Tibial artery (tissue), 4 donors: ENCODE results near the gene GALNT2.

ENCODE experiments used
- DNase-seq, 2 donors: peaks; one replicate each; pipeline ENCODE4 v3.0.0-alpha.2; 2019
- H3K27ac ChIP-seq, 2 donors: fragments of 200-600 bp; sonication (generic) in 1 of 2; 1 replicate in 1 of 2; 2 replicates in 1 of 2; pipeline ENCODE4 v1.5.1; 2018 to 2019; ENCODE audit warnings: mild to moderate bottlenecking in 1 of 2
- H3K27me3 ChIP-seq, 2 donors: fragments of 200-600 bp; sonication (generic) in 1 of 2; one replicate each; pipeline versions ENCODE4 v1.5.1 to v1.6.0; 2016 to 2019
- H3K36me3 ChIP-seq, 3 donors: fragments of 200-600 bp; sonication (generic) in 2 of 3; one replicate each; pipeline ENCODE4 v1.5.1; 2016 to 2019; ENCODE audit warnings: mild to moderate bottlenecking in 2 of 3
- H3K4me1 ChIP-seq, 4 donors: fragments of 200-600 bp; sonication (generic) in 2 of 4; 1 replicate in 3 of 4; 2 replicates in 1 of 4; pipeline ENCODE4 v1.5.1; 2016 to 2019
- H3K4me3 ChIP-seq, 2 donors: fragments of 200-600 bp; sonication (generic) in 1 of 2; 1 replicate in 1 of 2; 2 replicates in 1 of 2; pipeline ENCODE4 v1.5.1; 2018 to 2019; ENCODE audit warnings: mild to moderate bottlenecking in 2 of 2
- H3K9me3 ChIP-seq, 3 donors: fragments of 200-600 bp; sonication (generic) in 1 of 3; one replicate each; pipeline ENCODE4 v1.5.1; 2016 to 2019
- intact Hi-C: fragments of 100-400 bp; cut with DNase I; formaldehyde crosslinking; loops from one replicate; pipeline ENCODE4 v1.15.0; 2023; ENCODE audit warnings: low total_unique reads
- TF ChIP-seq, protein P1 (sequence below), 2 experiments: fragments of 200-600 bp in 1 of 2; fragments of 450-650 bp in 1 of 2; IDR thresholded peaks; one replicate each; pipeline ENCODE4 v1.5.1; 2017 to 2019; ENCODE audit warnings: antibody characterized with exemption in 2 of 2, mild to moderate bottlenecking in 1 of 2, moderate library complexity in 1 of 2

GALNT2 gene

GRCh38 chr1:230131457-230131856 lies 64.4 kb downstream of the GALNT2 start:
- Histone ChIP-seq H3K9me3 (no peaks in the 10 kb centered on the region), H3K27me3 (no peaks in the 10 kb centered on the region), H3K4me1 (peaks cover 0 to 31% (median 10%) of the 10 kb centered on the region in 4 donors), H3K36me3 (no peaks in the 10 kb centered on the region), H3K27ac (no peak overlapping the region), H3K4me3 (no peak overlapping the region)
- DNase-seq = no peak
- intact Hi-C loops = no loop called here
- TF ChIP-seq, protein P1, sequence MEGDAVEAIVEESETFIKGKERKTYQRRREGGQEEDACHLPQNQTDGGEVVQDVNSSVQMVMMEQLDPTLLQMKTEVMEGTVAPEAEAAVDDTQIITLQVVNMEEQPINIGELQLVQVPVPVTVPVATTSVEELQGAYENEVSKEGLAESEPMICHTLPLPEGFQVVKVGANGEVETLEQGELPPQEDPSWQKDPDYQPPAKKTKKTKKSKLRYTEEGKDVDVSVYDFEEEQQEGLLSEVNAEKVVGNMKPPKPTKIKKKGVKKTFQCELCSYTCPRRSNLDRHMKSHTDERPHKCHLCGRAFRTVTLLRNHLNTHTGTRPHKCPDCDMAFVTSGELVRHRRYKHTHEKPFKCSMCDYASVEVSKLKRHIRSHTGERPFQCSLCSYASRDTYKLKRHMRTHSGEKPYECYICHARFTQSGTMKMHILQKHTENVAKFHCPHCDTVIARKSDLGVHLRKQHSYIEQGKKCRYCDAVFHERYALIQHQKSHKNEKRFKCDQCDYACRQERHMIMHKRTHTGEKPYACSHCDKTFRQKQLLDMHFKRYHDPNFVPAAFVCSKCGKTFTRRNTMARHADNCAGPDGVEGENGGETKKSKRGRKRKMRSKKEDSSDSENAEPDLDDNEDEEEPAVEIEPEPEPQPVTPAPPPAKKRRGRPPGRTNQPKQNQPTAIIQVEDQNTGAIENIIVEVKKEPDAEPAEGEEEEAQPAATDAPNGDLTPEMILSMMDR (IDR thresholded peaks at IDR 0.05) = no peak

DNA sequence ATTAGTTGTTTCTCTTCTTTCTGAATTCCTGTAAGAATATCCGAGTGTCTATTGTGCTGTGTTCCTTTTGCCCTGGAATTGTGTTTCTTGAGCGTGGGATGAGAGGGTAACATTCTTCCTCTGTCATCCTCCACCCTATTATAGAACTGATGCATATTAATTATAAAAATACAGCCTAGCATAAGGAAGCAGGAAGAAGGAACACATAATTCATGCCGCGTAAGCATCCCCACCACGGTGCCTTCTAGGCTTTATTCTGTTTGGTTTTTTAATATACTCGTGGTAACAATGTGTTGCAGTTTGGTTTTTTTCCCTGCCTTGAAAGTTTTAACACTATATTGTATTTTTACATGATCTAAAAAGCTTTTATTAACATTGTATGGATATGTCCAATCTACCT lies 65.7 kb downstream of the GALNT2 start:
- Histone ChIP-seq H3K9me3 (no peaks in the 10 kb centered on the region), H3K27ac (no peak overlapping the region), H3K4me1 (peaks cover 0 to 43% (median 20%) of the 10 kb centered on the region in 4 donors), H3K4me3 (no peak overlapping the region), H3K27me3 (no peaks in the 10 kb centered on the region), H3K36me3 (no peaks in the 10 kb centered on the region)
- intact Hi-C loops = no loop called here
- DNase-seq = no peak
- TF ChIP-seq, protein P1 (IDR thresholded peaks at IDR 0.05) = no peak

DNA sequence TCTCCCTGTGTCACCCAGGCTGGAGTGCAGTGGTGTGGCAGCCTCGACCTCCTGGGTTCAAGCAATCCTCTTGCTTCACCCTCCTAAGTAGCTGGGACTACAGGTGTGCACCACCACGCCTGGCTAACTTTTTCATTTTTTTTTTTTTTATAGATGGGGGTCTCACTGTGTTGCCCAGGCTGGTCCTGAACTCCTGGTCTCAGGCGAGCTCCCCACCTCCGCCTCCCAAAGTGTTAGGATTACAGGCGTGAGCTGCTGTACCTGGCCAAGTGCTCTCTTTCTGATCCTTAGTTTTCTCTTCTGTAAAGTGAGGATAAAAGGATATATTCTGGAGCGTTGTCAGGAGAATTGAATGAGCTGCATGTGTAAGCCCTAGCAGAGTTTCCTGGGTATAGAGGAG lies 68.7 kb downstream of the GALNT2 start:
- intact Hi-C loops = no loop called here
- H3K4me3 ChIP-seq = no peak overlapping the region
- H3K9me3 ChIP-seq = no peaks in the 10 kb centered on the region
- no peak overlapping the region for H3K27ac ChIP-seq
- H3K36me3 ChIP-seq = no peaks in the 10 kb centered on the region
- no peak for DNase-seq
- H3K27me3 ChIP-seq = no peaks in the 10 kb centered on the region
- TF ChIP-seq, protein P1 (IDR thresholded peaks at IDR 0.05) = no peak
- H3K4me1 ChIP-seq = peaks cover 0 to 54% (median 20%) of the 10 kb centered on the region in 4 donors

DNA sequence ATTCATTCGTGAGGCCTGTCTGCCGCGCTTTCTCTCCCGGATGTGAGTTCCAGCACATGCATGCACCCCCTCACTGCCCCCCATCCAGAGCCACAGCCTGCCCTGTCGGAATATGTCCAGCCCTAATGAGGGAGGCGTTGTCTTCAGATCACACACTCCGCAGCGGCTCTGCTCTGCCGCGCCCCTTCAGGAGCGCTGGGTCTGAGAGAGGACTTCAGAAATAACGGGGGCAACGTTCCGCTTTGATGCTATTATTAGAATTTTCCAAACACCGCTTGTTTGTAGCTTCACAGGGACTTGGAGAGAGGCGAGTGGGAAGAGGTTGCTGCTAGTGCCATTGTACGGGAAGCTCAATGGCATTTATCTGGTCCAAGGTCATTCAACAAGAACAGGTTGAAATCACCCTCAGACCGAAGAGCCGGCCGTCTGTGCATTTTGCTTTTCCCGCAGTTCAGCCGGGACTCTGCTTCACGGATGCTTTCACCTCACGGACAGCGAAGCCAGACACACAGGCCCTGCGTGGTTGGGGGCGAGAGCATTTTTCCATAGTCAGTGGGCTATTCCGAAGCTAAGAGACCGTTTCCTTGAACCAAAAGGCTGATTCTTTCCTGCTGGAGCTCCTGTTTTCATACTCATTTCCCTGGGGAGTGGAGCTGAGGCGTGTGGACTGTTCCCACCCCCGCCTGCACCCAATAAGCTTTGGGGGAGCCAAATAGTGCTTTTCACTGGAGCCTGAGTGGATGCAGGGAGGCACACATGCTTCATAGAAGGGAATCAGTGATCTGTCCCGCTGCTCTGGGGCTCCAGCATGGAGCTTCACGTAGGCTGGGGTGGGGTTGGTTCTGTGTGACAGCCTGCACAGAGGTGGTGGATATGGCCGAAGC lies 69.7 kb downstream of the GALNT2 start:
- TF ChIP-seq, protein P1 (IDR thresholded peaks at IDR 0.05) = no peak
- Histone ChIP-seq H3K4me1 (peaks cover 0 to 60% (median 22%) of the 10 kb centered on the region in 4 donors), H3K27ac (peak overlapping the region; percentile 4 to 28), H3K36me3 (no peaks in the 10 kb centered on the region), H3K27me3 (no peaks in the 10 kb centered on the region), H3K9me3 (no peaks in the 10 kb centered on the region), H3K4me3 (peak overlapping the region; percentile 28 to 29)
- DNase-seq = no peak
- intact Hi-C loops = no loop called here

DNA sequence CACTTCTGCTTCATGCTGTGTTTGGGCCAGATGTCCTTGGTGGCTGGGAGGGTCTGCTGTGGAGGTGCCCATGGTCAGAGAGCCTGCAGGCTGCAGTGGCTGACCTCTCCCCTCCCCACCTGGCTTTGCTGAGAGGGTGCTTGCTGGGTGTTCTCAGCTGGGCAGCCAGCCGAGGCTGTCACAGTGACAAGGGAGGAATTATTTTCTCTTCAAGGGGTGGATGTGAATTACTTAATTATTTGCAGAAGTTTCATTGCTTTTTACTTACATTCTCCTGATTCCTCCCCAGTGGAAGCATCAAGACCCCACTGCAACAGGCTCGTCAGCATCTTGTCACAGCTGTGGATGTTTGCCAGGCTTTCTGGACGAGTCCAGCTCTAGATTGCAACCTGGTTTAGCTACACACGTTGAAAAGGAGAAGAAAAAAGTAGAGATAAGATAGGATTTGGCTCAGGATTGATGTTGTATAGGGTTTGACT lies 70.3 kb downstream of the GALNT2 start:
- TF ChIP-seq, protein P1 (IDR thresholded peaks at IDR 0.05) = no peak
- DNase-seq = no peak
- Histone ChIP-seq H3K36me3 (no peaks in the 10 kb centered on the region), H3K9me3 (no peaks in the 10 kb centered on the region), H3K27ac (peak overlapping the region; percentile 4 to 28), H3K4me3 (peak overlapping the region; percentile 28 to 29), H3K27me3 (no peaks in the 10 kb centered on the region), H3K4me1 (peaks cover 0 to 65% (median 22%) of the 10 kb centered on the region in 4 donors)
- intact Hi-C loops = no loop called here
